GM19468 (cell line): Measurements from ENCODE around the gene SRD5A1.

Experiments
- ATAC-seq: cut with Tn5 transposase; IDR thresholded peaks from one replicate; pipeline ENCODE4 v1.9.1; 2021; ENCODE audit warnings: mild to moderate bottlenecking, moderate library complexity, moderate number of reproducible peaks; ENCODE audit not compliant: unreplicated experiment; ENCODE audit errors: extremely low read depth

The SRD5A1 gene, protein sequence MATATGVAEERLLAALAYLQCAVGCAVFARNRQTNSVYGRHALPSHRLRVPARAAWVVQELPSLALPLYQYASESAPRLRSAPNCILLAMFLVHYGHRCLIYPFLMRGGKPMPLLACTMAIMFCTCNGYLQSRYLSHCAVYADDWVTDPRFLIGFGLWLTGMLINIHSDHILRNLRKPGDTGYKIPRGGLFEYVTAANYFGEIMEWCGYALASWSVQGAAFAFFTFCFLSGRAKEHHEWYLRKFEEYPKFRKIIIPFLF

GRCh38 chr5:6632888-6633468, at the start of gene SRD5A1, which contains the start of gene NSUN2:
Gene SRD5A1, plus strand, starts transcription at chr5:6633440. Its CDS starts 137 bp downstream, at chr5:6633577.
Gene NSUN2, minus strand, starts transcription at chr5:6633044. Its CDS starts 65 bp downstream, at chr5:6632979.
- peak; percentile 80 for ATAC-seq

DNA sequence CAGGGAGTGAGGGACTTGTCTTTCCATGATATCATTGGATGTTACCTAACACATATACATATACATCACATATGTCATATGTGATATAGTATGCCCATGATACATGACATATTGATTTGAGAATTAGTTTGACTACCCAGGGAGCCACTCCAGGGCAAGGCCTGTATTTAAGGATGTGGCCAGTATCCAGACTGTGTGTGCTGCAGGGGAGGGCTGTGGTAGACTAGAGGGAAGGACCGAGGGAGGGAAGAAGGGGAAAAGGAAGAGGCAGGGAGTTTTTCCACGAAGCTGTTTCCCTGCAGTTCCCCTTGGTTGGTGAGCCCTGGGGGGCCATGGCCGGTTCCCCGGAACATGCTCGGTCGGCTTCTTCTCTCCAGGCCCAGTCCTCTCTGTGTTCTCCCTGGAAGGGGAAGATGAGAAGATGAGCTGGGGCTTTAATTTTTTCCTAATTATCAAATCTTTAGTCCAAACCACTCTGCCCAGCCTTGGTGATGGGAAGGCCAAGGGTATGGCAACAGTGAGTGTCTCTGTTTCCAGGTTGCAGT, 49.1 kb upstream of the SRD5A1 start:
- no peak for ATAC-seq

DNA sequence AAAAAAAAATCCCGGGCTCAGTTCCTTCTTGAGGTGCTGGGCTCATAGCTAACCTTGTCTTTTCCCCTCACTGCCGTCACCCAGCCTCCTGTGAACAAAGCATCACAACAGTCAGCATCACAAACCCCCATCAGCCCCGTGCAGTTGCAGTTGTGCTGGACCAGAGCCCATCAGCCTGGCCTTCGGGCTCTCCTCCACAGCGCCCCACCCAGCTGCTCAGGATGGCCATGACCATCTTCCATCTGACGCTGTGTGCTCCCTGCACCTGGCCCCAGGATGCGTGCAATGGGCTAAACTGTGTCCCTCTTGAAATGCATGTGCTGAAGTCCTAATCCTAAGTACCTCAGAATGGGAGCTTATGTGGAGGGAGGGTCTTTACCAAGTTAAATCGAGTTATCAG, 48.5 kb upstream of the SRD5A1 start:
- no peak for ATAC-seq

GRCh38 chr5:6585168-6585567, 48.1 kb upstream of the SRD5A1 start:
- no peak for ATAC-seq

DNA sequence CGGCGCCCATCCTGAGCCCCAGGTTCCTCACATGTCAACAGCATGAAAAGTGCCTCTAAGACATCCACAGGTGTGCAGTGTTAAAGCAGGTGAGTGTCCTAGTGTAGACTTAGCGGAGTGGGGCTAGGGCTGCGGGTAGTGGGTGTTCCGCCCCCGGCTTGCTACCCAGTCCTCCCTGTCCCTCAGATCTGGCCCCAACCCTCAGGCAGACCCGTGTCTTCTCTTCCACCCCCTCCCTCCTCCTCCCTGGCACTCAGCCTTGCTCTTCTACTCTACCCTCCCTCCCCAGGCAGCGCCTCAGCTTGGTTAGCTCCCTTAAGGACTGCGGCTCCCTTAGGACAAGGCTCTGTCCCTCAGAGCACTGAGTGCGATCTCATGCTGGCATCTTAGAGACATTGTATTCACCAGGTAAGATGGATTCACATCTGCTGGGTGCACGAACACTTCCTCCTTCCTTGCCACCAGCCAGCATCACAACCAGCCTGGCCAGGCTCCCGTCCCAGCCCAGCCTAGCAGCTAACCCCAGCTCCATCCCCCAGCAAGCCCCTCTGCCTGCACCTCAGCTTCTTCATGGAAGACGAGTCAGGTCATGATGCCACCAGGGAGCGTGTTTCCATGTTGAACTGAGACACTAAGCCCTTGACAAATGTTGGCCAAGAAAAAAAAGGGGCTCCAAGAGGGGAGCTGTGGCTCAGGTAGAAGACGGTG, 47.1 kb upstream of the SRD5A1 start:
- no peak for ATAC-seq

DNA sequence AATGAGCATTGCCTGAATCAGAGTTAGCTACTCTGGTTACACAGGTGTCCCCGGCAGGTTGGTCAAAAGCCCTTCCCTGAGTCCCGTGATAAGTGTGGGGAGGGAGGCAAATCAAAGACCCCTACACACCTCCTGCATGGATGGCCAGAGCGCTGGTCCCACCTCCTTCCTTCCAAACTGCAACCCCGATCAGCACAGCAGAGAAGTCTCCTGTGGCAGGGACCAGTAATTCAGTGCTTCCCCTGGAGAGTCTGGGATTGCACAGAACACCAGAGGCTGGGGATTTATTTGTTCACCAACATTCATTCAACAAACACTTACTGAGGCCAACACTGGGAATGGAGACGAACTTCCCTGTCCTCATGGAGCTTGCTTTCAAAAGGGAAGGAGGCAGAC, 46.6 kb upstream of the SRD5A1 start:
- no peak for ATAC-seq

GRCh38 chr5:6587171-6587570, 46.1 kb upstream of the SRD5A1 start:
- ATAC-seq: no peak

- no peak for ATAC-seq
These were observed 42.7 kb upstream of the SRD5A1 start for GRCh38 chr5:6590581-6590980.

- no peak for ATAC-seq
These were observed 41.5 kb upstream of the SRD5A1 start for GRCh38 chr5:6591671-6592288.

GRCh38 chr5:6592601-6593000, 40.6 kb upstream of the SRD5A1 start:
- ATAC-seq: no peak

GRCh38 chr5:6593148-6594016, 39.9 kb upstream of the SRD5A1 start:
- ATAC-seq: no peak

GRCh38 chr5:6594066-6594465, 39.2 kb upstream of the SRD5A1 start:
- ATAC-seq: no peak

DNA sequence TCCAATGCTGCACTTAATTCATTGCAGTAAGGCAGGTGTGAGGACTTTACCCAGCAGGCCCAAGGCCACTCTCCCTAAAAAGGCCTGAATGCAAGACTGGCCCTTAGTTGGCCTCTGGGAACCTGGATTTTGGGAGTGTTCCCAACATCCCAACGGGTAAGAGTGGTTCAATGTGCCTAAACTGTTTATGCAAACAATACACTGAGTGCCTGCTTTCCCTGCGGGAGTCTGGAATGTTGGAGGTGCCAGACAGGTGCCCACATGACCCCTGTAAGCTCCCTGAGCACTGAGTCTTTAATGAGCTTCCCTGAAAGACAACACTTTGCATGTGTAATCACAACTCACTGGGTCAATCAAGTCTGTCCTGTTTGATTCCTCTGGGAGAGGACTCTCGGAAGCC, 37.8 kb upstream of the SRD5A1 start:
- ATAC-seq: no peak

DNA sequence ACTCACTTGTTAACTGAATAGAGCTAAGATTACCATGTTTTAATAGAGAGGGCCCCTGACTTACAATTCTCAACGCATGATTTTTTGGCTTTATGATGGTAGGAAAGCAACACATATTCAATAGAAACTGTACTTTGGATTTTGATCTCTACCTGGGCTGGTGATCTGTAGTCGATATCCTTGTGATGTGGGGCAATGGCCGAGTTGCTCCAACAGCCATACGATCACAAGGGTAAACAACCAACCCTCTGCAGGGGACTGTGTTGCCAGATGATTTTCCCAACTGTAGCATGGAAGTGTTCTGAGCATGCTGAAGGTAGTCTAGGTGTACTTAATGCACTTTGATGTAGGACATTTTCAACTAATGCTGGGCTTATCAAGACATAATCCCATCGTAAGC, 36.9 kb upstream of the SRD5A1 start:
- ATAC-seq: no peak

DNA sequence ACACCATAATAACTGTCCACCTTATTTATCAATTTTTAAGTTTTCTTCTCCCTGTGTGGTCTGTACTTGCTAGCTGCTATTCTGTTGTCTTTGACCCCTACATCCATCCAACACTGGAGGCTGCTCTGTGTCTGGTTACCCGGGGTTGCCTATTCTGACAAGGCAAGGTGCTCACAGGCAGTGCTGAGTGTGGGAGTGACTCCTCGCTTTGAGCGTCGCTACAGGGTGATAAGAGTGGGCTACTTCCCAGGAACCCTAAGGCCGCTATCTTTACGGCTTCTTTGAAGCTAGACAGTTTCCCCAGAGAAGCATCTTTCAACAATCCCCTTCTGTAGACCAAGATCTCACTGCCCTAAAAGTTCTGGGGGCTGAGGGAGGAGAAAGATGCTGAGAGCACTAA, 35.7 kb upstream of the SRD5A1 start:
- ATAC-seq: no peak

DNA sequence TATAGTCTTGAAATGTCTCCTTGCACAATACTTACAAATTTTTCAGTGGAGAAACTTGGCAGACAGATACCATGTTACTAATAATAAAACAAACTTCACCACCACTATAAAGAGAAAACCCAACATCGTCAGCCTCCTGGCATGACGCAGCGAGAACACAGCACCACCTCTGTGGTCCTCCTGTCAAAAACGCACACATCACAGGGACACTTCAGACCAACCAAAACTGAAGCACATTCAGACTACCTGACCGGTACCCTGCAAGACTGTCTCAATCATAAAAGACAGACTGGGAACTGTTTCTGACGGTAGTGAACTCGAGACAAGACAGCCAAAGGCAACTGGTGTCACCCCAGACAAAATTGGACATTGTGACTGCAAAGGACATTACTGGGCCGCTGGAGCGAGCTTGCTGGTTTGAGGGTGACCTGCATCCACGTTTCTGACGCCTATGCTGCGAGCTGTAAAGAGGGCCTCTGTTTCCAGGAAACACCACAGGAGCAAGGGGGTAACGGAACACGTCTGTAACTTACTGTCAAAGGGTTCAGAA, 34.8 kb upstream of the SRD5A1 start:
- no peak for ATAC-seq

- ATAC-seq: no peak
These were observed 33.5 kb upstream of the SRD5A1 start for GRCh38 chr5:6599739-6600138.

- ATAC-seq: no peak
These were observed 32.0 kb upstream of the SRD5A1 start for GRCh38 chr5:6601271-6601670.

DNA sequence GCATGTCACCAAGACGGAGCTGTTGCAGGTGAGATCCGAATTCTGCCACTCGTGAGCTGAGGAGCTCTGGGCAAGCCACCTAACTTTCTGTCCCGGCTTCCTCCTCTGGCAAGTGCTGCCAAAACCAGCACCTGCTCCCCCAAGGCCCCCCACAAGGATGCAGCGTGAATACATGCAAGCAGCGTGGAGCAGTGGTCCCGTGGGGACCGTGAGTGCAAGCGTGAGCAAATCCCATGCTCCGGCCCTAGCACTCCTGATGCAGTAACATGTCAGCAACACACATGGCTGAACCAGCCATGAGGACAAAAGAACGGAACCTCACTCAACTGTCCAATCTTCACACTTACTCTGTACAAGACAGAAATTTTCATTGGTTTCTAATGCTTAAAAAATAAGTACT, 31.4 kb upstream of the SRD5A1 start:
- no peak for ATAC-seq

- no peak for ATAC-seq
These were observed 30.8 kb upstream of the SRD5A1 start for GRCh38 chr5:6602441-6602840.
